Measurements from ENCODE around the gene GSS.
A peak's percentile ranks its signal among the peaks of the same experiment; 100 is the strongest.

Gene GSS

DNA sequence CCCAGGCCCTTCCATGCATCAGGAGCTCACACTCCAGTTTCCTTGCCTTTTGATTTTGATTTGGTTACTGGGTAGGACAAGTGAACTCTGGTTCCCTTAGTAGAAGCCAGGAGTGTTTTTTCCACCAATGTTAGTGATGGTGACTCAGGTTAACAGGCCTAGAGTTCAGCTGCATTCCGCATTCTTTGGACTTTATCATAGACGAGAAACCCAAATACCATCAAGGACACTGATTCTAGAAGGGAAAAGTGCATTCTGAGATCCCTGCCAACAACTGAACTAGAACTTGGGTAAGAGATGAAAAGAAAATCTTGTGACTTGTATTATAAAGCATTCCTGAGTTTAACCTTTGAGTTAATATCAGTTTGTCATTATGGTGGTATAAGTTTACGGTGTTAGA lies 8.9 kb downstream of the GSS start:
- TF ChIP-seq CTCF (conservative IDR thresholded peaks at IDR 0.05; ENCODE audit: low read depth): no peak
- POLR2A ChIA-PET (ENCODE audit: low non-redundant PET): no interaction called here
- H3K27ac ChIP-seq: no peak overlapping the region
- CTCF ChIA-PET: interaction anchor here (0.7 to 1.1 kb wide), 3 partner anchors 73 to 823 kb away, joined by 3 to 4 read pairs (median 3); partner anchors contain the start of gene GGT7
- DNase-seq (ENCODE audit: low spot score): no peak

- H3K27ac ChIP-seq: peak overlapping the region; percentile 72
- peak; percentile 55 for DNase-seq (ENCODE audit: low spot score)
- TF ChIP-seq CTCF (conservative IDR thresholded peaks at IDR 0.05; ENCODE audit: low read depth): no peak
- ChIA-PET CTCF (interaction anchor here (0.6 to 1.3 kb wide), 3 partner anchors 52 to 317 kb away, joined by 3 to 4 read pairs (median 3); no protein-coding TSS in a partner anchor), POLR2A (ENCODE audit: low non-redundant PET) (interaction anchor here (0.5 to 1.3 kb wide), 2 partner anchors 10 to 14 kb away, joined by 3 read pairs; no protein-coding TSS in a partner anchor)
Observed at GRCh38 chr20:34945315-34946077, 10.1 kb downstream of the GSS start.

DNA sequence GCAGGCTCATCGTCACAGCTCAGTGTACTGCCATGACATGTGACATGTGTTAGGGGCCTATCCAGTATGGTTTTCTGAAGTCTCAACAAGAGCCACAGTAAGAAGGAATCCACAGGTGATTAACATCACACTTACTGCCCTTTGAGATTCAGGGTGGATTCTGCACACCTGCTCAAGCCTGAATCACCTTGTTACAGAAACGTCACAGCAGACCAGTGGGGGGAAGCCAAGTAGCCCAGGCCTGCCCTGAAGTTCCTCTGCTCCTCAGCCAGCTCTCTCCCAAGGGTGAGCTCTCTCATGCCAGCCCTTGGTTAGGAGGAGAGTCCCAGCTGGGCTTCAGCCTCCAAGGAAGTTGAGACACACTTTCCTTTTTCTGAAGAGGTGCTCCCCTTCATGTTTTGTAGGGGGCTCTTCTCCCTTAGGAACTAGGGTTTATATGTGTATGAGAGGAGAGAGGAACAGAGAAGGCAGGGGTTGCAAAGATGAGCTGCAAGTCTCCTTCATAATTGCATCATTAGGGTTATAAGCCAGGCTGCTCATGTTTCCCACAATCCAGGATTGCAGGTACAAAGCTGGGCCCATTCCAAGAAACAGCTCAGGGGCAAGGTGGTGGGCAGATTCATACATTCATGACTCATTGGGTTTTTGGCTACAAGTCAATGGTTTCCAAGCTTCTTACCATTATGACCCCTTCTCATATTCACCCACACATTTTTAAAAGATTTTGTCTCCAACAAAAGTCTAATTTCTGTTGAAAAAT lies 11.6 kb downstream of the GSS start:
- POLR2A ChIA-PET (ENCODE audit: low non-redundant PET): no interaction called here
- peak; percentile 98 for DNase-seq (ENCODE audit: low spot score)
- CTCF ChIA-PET: interaction anchor here (0.6 to 2.3 kb wide), 2 partner anchors 70 to 206 kb away, joined by 5 to 18 read pairs; no protein-coding TSS in a partner anchor
- H3K27ac ChIP-seq: peak overlapping the region; percentile 83
- TF ChIP-seq CTCF (conservative IDR thresholded peaks at IDR 0.05; ENCODE audit: low read depth): no peak

DNA sequence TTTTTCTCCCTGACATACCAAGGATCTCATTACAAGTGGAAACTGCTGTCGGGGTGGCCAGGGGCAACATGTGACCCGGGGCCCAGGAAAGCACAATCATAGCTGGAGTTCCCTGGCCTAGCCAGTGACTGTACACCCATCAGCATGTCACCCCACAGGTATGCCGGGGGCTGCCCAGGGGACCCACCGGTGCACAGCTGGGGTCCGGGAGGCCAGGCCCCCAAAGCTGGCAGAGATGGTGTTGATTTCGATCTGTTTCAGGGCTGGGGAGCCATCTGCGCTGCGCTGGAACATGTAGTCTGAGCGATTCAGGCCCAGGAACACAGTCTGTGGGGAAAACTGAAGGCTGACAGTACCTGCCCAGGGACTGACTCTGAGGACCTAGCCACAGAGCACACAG lies 13.3 kb downstream of the GSS start:
- DNase-seq (ENCODE audit: low spot score): no peak
- POLR2A ChIA-PET (ENCODE audit: low non-redundant PET): no interaction called here
- CTCF ChIA-PET: interaction anchor here (0.6 to 2.3 kb wide), 3 partner anchors 9 to 68 kb away, joined by 4 to 18 read pairs (median 7); no protein-coding TSS in a partner anchor
- peak overlapping the region; percentile 6; the same call in 1 of the 2 replicates for H3K27ac ChIP-seq
- no peak for TF ChIP-seq CTCF (conservative IDR thresholded peaks at IDR 0.05; ENCODE audit: low read depth)

DNA sequence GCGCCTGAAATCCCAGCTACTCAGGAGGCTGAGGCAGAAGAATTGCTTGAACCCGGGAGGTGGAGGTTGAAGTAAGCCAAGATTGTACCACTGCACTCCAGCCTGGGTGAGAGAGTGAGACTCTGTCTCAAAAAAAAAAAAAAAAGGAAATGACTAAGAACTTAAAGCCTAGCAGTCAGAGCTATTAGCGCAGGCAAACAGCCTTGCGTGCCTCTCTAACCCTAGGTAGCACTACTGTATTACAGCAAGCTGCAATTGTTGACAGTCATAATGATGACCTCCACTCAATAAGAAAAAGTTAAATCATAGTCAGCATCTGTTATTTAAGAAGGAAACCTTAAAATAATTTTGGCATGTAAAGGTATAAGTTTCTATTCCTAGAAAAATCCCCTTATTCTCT lies 14.4 kb downstream of the GSS start:
- no peak for TF ChIP-seq CTCF (conservative IDR thresholded peaks at IDR 0.05; ENCODE audit: low read depth)
- H3K27ac ChIP-seq: no peak overlapping the region
- POLR2A ChIA-PET (ENCODE audit: low non-redundant PET): interaction anchor here (0.5 to 0.9 kb wide), 2 partner anchors 9 to 1436 kb away, joined by 3 to 4 read pairs; no protein-coding TSS in a partner anchor
- no peak for DNase-seq (ENCODE audit: low spot score)
- CTCF ChIA-PET: interaction anchor here (0.5 to 1.5 kb wide), 2 partner anchors 67 to 1456 kb away, joined by 3 to 7 read pairs; no protein-coding TSS in a partner anchor

DNA sequence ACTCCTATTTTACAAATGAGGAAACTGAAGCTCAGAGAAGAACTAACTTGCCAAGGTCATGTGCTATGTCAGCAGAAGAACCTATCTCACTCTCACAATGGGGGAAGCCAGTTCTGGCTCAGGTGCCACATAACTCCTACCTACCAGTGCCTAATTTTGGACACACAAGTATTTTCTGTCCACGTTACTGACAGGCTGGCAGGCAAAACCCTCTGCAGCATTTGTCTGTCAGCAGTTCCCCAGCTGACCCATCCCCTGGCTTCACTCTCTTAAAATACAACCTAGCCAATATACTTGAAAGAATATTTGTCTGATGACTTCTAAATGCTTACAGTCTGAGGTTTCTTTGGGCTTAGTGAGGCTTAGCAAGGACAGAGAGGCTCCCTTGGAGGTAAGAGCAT lies 15.5 kb downstream of the GSS start:
- TF ChIP-seq CTCF (conservative IDR thresholded peaks at IDR 0.05; ENCODE audit: low read depth): no peak
- DNase-seq (ENCODE audit: low spot score): no peak
- CTCF ChIA-PET: no interaction called here
- POLR2A ChIA-PET (ENCODE audit: low non-redundant PET): no interaction called here
- H3K27ac ChIP-seq: no peak overlapping the region
